ENCODE results near the gene AJAP1.

AJAP1 gene

GRCh38 chr1:4684864-4685522 lies 30.6 kb downstream of the AJAP1 start:
- no peak for DNase-seq

GRCh38 chr1:4685523-4685865 lies 31.1 kb downstream of the AJAP1 start:
- no peak for DNase-seq

GRCh38 chr1:4687943-4688342 lies 33.5 kb downstream of the AJAP1 start:
- DNase-seq, result no peak

GRCh38 chr1:4689271-4689935 lies 35.0 kb downstream of the AJAP1 start:
- DNase-seq, result no peak

DNA sequence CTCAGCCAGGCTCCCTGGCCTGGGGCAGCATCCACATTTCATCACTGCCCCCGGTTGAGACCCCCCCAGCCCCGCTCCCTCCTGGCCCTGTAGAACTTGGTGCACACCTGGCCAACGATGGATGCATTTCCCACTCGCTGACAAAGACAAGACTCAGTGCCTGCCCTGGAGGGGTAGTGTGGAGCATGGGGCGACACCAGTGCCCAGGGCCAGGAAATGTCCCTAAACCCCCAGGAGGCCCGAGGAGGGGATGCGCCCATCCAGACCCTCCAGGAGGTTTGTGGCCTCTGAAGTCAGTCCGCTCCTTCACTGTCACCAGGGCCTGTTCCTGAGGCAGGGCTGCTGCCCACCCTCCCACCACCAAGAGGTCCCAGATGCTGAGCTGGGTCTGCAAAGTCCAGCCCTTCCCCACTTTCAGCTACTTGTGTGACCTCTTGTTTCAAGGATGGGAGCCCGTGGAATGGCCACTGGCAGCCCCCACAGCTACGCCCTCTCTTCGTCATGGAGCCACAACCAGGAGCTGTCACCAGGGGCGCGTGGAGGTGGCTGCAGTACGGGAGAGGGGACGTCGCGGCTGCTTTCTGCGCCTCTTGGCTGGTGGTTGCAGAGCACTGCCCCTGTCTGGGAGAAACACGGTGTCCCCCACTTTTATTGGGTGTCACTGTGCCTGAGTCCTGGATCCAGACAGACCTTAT lies 35.7 kb downstream of the AJAP1 start:
- no peak for DNase-seq

GRCh38 chr1:4690951-4691675 lies 36.7 kb downstream of the AJAP1 start:
- no peak for DNase-seq

- no peak for DNase-seq
Measured at GRCh38 chr1:4691766-4692405, 37.5 kb downstream of the AJAP1 start.

- no peak for DNase-seq
Measured at GRCh38 chr1:4692437-4692836, 38.0 kb downstream of the AJAP1 start.

GRCh38 chr1:4693331-4693730 lies 38.9 kb downstream of the AJAP1 start:
- DNase-seq, result no peak

DNA sequence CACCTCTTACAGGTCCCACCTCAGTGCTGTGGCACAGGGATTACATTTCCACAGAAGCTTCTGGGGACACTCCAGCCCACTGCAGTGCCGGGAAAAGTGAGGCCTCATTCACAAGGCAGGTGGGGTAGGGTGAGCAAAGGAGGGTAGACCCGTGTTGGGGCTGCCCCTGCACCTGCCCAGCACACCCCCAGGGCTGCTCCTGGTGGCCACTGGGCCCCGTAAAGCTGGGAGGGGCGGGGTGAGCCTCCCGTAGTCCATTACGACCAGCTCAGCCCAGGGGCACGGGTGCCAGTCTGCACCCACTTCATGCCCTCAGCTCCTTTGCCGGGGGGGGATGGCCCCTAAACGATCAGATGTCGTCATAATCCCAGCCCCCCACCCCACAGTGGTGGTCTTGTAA lies 39.5 kb downstream of the AJAP1 start:
- DNase-seq, result no peak

DNA sequence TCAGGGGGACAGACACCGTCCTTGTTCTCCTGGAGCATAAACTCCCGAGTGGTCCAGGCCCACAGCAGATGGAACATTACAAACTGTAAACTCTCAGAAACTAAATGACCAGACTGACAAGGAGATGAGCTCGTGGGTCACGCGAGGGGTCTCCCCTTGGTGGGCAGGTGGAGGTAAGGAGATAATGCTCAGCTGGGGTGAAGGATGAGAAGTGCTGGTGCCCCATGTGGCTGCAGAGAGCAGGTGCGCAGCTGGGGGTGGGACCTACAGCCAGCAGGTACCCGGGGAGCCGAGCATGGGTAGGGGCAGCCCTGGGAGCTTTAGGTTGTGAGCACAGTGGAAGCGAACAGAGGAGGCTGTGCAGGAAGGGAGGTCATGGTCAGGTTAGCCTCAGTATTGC lies 40.1 kb downstream of the AJAP1 start:
- no peak for DNase-seq

GRCh38 chr1:4695241-4695640 lies 40.8 kb downstream of the AJAP1 start:
- no peak for DNase-seq

DNA sequence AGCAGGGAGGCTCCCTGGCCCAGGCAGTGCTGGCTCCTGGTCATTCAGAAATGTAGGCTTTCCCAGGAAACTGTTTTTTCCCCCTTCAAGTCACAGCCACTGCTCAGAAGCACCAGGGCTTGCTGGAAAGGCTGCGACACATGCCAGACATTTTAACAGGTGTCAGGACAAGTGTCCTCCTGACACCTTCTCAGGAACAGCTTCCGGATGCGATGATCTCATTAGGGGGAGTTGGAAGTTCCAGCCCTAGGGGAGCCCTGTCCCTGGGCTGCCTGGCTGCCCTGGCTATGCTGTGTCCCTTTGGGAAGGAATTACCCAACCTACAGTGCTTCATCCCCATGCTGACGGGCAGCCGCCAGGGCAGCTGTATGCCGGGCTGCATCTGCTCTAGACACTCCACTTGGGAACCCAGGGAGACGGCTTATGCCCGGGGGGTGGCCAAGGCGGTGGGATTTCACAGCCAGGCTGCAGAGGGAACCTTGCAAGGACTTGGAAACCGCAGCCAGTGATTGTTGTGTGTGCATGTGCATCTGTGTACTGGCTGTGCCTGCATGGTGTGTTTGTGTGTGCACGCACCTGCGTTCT lies 41.8 kb downstream of the AJAP1 start:
- peak; percentile 1 for DNase-seq

DNA sequence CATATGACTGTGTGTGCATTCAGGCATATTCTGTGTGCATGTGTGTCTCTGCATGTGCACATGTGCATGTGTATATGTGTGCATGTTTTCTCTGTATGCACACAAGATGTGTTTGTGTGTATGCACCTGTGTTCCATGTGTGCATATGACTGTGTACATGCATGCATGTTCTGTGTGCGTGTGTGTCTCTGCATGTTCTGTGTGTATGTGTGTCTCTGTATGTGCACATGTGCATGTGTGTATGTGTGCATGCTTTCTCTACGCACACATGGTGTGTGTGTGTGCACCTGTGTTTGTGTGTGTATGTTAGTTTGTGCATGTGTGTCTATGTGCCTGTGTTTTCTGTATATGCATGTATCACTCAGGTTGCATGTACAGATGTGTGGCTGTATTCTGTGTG lies 42.3 kb downstream of the AJAP1 start:
- DNase-seq, result no peak

GRCh38 chr1:4697801-4698200 lies 43.4 kb downstream of the AJAP1 start:
- DNase-seq, result no peak

DNA sequence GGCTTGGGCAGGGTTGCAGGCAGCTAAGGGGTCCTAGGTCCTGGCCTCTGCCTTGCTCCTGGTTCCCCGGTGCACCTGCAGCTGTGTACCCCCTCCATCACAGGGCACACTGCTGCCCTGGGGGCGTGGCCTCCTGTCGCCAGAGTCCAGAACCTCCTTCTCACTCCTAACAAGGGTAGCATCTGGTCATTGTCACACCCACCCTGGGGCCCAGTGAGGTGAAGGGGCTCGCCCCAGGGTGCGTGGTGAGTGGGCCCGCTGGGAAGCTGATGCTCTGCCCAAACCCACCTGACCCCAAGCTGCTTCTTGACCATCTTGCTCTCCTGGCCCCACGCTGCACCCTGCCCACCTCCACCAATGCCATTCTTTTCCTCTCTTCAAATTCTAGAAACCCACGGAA lies 44.5 kb downstream of the AJAP1 start:
- DNase-seq, result no peak

DNA sequence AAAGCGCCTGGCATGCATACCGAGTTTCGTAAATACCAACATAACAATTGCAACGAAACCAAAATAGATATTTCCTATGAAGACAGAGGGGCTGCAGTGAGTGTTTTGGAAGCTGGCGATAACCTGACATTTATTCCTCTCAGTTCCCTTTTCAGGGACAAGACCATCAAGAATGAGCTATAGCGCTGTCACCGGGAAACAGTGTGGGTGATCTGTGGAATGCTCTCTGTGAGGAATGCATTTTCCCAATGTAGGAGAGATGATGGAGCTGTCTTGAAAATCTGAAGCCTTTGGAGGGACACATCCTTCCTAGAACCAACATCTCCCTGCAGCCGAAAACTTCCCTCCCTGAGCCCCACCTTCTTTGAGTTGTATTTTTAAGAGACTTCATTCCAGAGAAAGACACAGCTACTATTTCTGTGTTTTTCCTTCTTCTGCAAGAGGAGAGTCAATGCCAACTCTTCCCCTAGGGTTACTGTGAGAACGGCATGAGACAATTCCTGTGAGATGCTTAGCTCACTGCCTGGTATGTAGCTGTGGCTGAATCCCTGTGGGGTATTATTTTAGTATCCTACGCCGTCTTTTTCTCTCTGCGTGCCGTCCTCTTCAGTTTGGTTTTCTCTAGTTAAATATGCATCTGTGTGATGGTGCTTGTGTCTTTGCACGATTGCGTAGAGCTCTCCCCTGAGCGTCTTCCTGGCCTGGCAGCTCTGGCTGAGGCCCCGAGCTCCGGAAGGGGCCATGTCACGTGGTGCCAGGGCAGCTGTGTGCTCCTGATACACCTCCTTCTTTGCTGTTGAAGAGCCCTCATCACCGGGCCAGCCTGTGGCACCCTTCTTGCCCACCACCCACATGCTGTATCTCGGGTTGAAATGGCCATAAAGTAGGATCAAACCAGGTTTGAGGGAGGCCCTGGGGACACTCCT lies 45.2 kb downstream of the AJAP1 start:
- no peak for DNase-seq

DNA sequence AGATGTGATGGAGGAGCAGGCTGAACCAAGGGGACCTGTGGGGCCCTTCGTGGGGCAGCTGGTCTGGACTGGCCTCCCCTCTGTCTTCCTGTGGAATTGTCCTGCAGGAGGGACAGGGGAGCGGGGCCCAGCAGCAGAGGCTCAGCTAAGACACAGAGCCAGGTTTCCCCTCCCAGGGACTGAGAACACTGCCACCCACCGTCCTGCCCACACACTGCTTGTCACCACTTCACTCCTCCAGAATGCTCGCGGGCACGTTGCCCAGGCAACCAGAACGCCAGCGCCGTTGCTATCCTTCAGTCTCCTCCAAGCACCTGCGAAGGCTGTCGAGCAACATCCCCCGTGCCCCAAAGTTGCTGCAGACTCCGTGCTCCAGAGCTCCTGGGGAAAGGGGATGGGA lies 46.4 kb downstream of the AJAP1 start:
- no peak for DNase-seq

DNA sequence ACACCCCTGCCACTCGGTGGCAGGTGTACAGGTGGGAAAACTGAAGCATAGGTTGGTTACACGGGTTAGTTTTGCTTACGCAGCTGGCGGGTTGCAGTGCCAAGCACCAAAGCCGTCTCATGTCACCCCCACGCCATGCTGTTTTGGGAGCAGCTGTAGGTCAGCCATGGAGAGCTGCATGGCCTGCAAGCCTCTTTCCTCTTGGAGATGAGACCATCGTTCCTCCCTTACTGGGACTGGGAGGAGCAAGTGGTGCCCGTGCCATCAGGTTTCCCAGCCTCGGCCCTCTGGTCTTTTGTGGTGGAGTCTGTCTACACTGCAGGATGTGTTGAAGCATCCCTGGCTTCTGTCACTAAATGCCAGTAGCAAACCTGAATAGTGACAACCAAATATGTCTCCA lies 46.9 kb downstream of the AJAP1 start:
- DNase-seq, result no peak

- no peak for DNase-seq
Measured at GRCh38 chr1:4702464-4702863, 48.1 kb downstream of the AJAP1 start.

DNA sequence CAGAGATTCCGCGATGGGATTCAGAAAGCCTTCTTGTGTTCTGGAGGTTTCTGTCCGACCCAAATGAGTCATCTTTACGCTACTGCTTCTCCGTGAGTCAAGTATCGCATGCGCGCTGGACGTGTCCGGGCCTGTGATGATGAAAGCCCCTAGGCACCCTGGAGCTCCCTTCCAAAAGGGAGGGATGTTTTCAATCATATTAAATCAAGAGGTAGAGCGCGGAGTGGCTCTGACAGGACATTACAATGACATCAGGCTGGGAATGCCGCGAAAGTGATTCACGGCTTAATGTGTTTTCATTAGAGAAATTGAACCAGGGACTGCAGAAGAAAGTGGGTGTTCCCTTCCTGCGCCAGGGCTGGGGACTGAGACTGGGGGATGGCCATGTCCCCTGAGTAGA lies 48.5 kb downstream of the AJAP1 start:
- no peak for DNase-seq

DNA sequence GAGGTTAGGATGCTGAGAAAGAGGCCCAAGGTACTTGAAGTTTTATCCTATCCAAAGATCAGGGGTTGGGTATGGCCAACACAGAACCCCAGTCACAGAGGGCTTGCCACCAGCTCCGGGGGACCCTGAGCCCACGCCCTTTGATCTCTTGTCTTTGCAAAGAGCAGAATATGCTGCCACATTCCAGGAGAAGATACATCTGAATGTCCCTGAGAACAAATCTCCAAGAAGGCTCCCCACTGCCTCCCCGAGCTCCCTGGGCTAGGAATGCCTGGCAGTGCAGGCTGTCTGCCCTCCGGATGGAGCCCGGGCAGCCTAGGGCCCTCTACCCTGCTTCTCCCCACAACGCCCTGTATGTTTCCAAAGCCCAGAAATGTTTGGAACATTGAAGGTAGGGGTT lies 49.2 kb downstream of the AJAP1 start:
- DNase-seq, result no peak
